Measurements from ENCODE around the gene TMPRSS2. TPM values are rescaled to one million over a fixed set of nuclear protein-coding genes. Genes with fewer than 3 reads are reported as not detected.
A peak's percentile ranks its signal among the peaks of the same experiment; 100 is the strongest.
"Not testable (repeated sequence)": the region's sequence is repeated elsewhere in the genome, so short reads cannot be mapped to it uniquely, and the experiment has no call there.

Gene TMPRSS2
- total RNA-seq, 3 donors from 2014 or later (not counting 1 experiment from before 2014, with no cell fraction given): not detected

DNA sequence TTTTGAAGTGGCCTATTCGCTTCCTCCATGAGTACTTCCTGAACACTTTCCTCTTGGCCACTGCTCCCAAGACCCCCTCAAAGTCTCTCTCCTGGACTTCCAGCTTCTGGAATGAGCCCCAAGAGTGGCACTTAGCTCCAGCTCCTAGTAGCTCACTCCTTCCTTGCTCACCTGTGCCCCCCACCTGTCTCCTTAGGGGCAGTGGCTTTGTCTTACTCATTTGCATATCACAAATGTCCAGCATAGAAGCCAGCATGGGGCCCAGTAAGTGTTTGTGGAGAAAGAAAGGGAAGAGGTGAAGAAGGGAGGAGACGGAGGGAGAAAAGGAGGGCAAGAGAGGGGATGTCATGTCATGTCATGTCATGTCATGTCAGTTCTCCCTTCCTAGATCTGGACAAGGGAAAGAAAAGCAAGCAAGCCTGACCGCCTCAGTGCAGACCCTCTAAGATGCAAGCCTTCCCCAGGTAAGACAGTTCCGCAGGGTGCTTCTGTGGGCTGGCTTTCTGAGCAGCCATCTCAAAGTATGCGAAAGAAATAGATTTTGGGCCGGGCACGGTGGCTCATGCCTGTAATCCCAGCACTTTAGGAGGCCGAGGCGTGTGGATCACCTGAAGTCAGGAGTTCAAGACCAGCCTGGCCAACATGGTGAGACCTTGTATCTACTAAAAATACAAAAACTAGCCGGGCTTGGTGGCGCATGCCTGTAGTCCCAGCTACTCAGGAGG, 88.8 kb downstream of the TMPRSS2 start:
- DNase-seq (no peak), ATAC-seq (no peak)
- Histone ChIP-seq H3K4me3 (ENCODE audit: low read length) (no peak overlapping the region), H3K9me3 (ENCODE audit: control insufficient read depth, insufficient read depth, low read length) (no peaks in the 10 kb centered on the region), H3K27me3 (ENCODE audit: control insufficient read depth, insufficient read depth, low read length) (no peaks in the 10 kb centered on the region), H3K4me1 (ENCODE audit: control insufficient read depth, insufficient read depth, low read length) (peaks cover 12% of the 10 kb centered on the region), H3K27ac (ENCODE audit: low read length) (no peak overlapping the region), H3K36me3 (ENCODE audit: control insufficient read depth, insufficient read depth, low read length) (no peaks in the 10 kb centered on the region)
- intact Hi-C loops (cut with micrococcal nuclease): loop anchor here (10.0 kb wide), 1 partner anchor 1186 kb away; no protein-coding TSS in a partner anchor
- Mint-ChIP-seq H3K36me3 (no peaks in the 10 kb centered on the region), H3K9me3 (no peaks in the 10 kb centered on the region), H3K27ac (peak overlapping the region; percentile 71 to 89), H3K4me1 (peaks cover 6 to 22% of the 10 kb centered on the region in 2 donors), H3K27me3 (ENCODE audit: low read depth in 2 of 2) (peaks cover under 1 to 1% of the 10 kb centered on the region in 2 donors), H3K4me3 (peak overlapping the region; percentile 93)
- WGBS (ENCODE audit: insufficient coverage): 97% methylated on average over 11 of the region's 11 CpGs
- TF ChIP-seq, protein P1, sequence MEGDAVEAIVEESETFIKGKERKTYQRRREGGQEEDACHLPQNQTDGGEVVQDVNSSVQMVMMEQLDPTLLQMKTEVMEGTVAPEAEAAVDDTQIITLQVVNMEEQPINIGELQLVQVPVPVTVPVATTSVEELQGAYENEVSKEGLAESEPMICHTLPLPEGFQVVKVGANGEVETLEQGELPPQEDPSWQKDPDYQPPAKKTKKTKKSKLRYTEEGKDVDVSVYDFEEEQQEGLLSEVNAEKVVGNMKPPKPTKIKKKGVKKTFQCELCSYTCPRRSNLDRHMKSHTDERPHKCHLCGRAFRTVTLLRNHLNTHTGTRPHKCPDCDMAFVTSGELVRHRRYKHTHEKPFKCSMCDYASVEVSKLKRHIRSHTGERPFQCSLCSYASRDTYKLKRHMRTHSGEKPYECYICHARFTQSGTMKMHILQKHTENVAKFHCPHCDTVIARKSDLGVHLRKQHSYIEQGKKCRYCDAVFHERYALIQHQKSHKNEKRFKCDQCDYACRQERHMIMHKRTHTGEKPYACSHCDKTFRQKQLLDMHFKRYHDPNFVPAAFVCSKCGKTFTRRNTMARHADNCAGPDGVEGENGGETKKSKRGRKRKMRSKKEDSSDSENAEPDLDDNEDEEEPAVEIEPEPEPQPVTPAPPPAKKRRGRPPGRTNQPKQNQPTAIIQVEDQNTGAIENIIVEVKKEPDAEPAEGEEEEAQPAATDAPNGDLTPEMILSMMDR (IDR thresholded peaks at IDR 0.05): no peak

DNA sequence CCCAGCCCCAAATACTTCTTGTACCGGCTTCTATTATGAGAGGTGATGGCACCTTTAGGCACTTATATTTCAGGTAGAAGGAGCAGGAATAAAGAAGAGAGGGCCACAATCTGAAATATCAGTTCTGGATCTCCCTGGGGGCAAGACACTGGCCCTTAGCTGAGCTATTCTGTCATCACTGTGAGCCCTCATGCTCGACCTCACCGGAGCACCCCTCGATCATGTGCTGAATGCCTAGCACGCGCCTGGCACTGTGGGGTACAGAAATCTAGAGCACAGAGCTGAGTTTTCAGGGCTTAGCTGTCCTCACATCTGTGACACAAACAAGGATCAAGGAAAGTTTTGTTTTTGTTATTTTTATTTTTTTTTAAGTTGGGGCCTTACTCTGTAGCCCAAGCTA, 89.6 kb downstream of the TMPRSS2 start:
- intact Hi-C loops (cut with micrococcal nuclease): loop anchor here (10.0 kb wide), 1 partner anchor 1186 kb away; no protein-coding TSS in a partner anchor
- Histone ChIP-seq H3K4me3 (ENCODE audit: low read length) (no peak overlapping the region), H3K27me3 (ENCODE audit: control insufficient read depth, insufficient read depth, low read length) (no peaks in the 10 kb centered on the region), H3K36me3 (ENCODE audit: control insufficient read depth, insufficient read depth, low read length) (no peaks in the 10 kb centered on the region), H3K27ac (ENCODE audit: low read length) (no peak overlapping the region), H3K9me3 (ENCODE audit: control insufficient read depth, insufficient read depth, low read length) (no peaks in the 10 kb centered on the region), H3K4me1 (ENCODE audit: control insufficient read depth, insufficient read depth, low read length) (peaks cover 12% of the 10 kb centered on the region)
- Mint-ChIP-seq H3K9me3 (no peaks in the 10 kb centered on the region), H3K36me3 (no peaks in the 10 kb centered on the region), H3K27ac (no peak overlapping the region), H3K27me3 (ENCODE audit: low read depth in 2 of 2) (peaks cover 4 to 8% of the 10 kb centered on the region in 2 donors), H3K4me3 (no peak overlapping the region), H3K4me1 (peaks cover 6 to 15% of the 10 kb centered on the region in 2 donors)
- TF ChIP-seq, protein P1 (IDR thresholded peaks at IDR 0.05): no peak
- ATAC-seq: no peak
- DNase-seq: no peak
- 96% methylated on average over 6 of the region's 6 CpGs for WGBS (ENCODE audit: insufficient coverage)

DNA sequence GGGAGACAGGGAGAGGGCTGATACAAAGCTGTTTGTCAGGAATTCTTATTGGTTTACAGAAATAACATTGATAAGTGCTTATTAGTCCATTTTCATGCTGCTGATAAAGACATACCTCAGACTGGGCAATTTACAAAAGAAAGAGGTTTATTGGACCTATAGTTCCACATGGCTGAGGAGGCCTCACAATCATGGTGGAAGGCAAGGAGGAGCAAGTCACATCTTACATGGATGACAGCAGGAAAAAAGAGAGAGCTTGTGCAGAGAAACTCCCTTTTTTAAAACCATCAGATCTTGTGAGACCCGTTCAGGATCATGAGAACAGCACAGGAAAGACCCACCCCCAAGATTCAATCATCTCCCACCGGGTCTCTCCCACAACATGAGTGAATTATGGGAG, 90.5 kb downstream of the TMPRSS2 start:
- H3K36me3 Mint-ChIP-seq; H3K9me3 ChIP-seq (ENCODE audit: control insufficient read depth, insufficient read depth, low read length); H3K27me3 ChIP-seq (ENCODE audit: control insufficient read depth, insufficient read depth, low read length); DNase-seq; H3K9me3 Mint-ChIP-seq; H3K27ac Mint-ChIP-seq; H3K36me3 ChIP-seq (ENCODE audit: control insufficient read depth, insufficient read depth, low read length); H3K4me3 Mint-ChIP-seq; H3K4me3 ChIP-seq (ENCODE audit: low read length); H3K27ac ChIP-seq (ENCODE audit: low read length); ATAC-seq: not testable (repeated sequence)
- WGBS (ENCODE audit: insufficient coverage): no CpG with 5 or more reads among the region's 2 CpGs
- H3K4me1 ChIP-seq (ENCODE audit: control insufficient read depth, insufficient read depth, low read length): peaks cover 12% of the 10 kb centered on the region
- H3K27me3 Mint-ChIP-seq (ENCODE audit: low read depth in 2 of 2): peaks cover 13 to 17% of the 10 kb centered on the region in 2 donors
- intact Hi-C loops (cut with micrococcal nuclease): loop anchor here (10.0 kb wide), 1 partner anchor 1187 kb away; no protein-coding TSS in a partner anchor
- H3K4me1 Mint-ChIP-seq: peaks cover 6 to 14% of the 10 kb centered on the region in 2 donors

Other genes starting within 250 kb of the TMPRSS2 start
- under 1 TPM in 1 of 3 donors, not detected in 2; 0.48 TPM for gene FAM3B, start 191.4 kb downstream of the TMPRSS2 start, total RNA-seq
- 10 to 100 TPM; 37.9 to 73.9 (median 42.6) TPM for gene MX2, start 146.1 kb downstream of the TMPRSS2 start, total RNA-seq
- gene MX1, start 81.9 kb downstream of the TMPRSS2 start, total RNA-seq: 10 to 100 TPM; 22.7 to 67.0 (median 60.6) TPM

Measured in natural killer cell (primary cell).